ENCODE measurements around the gene POLN. TPM values are rescaled to one million over a fixed set of nuclear protein-coding genes. Genes with fewer than 3 reads are reported as not detected.

Gene POLN
- total RNA-seq, 4 donors from 2014 or later, result 0.70 to 6.6 (median 3.2) TPM

- TF ChIP-seq CTCF (IDR thresholded peaks at IDR 0.05) (no peak), POLR2A (IDR thresholded peaks at IDR 0.05) (no peak)
Observed at GRCh38 chr4:2179717-2180116, 62.2 kb downstream of the POLN start.

GRCh38 chr4:2178986-2179385 lies 62.9 kb downstream of the POLN start:
- no peaks in the 10 kb centered on the region for H3K27me3 ChIP-seq
- no peaks in the 10 kb centered on the region for H3K36me3 ChIP-seq
- no peaks in the 10 kb centered on the region for H3K4me1 ChIP-seq
- H3K9me3 ChIP-seq, result no peaks in the 10 kb centered on the region
- DNase-seq, result no peak
- no peak overlapping the region for H3K4me3 ChIP-seq
- TF ChIP-seq CTCF (IDR thresholded peaks at IDR 0.05) (no peak), POLR2A (IDR thresholded peaks at IDR 0.05) (no peak)
- H3K27ac ChIP-seq, result no peak overlapping the region

More at GRCh38 chr4:2179717-2180116, 62.2 kb downstream of the POLN start:
- DNase-seq, result no peak
- H3K27me3 ChIP-seq, result no peaks in the 10 kb centered on the region
- no peak overlapping the region for H3K4me3 ChIP-seq
- H3K36me3 ChIP-seq, result no peaks in the 10 kb centered on the region
- no peaks in the 10 kb centered on the region for H3K4me1 ChIP-seq
- no peak overlapping the region for H3K27ac ChIP-seq
- H3K9me3 ChIP-seq, result no peaks in the 10 kb centered on the region

- TF ChIP-seq POLR2A (IDR thresholded peaks at IDR 0.05) (no peak), CTCF (IDR thresholded peaks at IDR 0.05) (no peak)
- DNase-seq, result no peak
- no peaks in the 10 kb centered on the region for H3K4me1 ChIP-seq
Observed at GRCh38 chr4:2177443-2178093, 64.4 kb downstream of the POLN start.

GRCh38 chr4:2175990-2176698 lies 65.8 kb downstream of the POLN start:
- H3K9me3 ChIP-seq, result no peaks in the 10 kb centered on the region
- TF ChIP-seq POLR2A (IDR thresholded peaks at IDR 0.05) (no peak), CTCF (IDR thresholded peaks at IDR 0.05) (no peak)

More at GRCh38 chr4:2177443-2178093, 64.4 kb downstream of the POLN start:
- no peaks in the 10 kb centered on the region for H3K27me3 ChIP-seq
- H3K9me3 ChIP-seq, result no peaks in the 10 kb centered on the region
- no peaks in the 10 kb centered on the region for H3K36me3 ChIP-seq
- no peak overlapping the region for H3K27ac ChIP-seq
- H3K4me3 ChIP-seq, result no peak overlapping the region

GRCh38 chr4:2174061-2174460 lies 67.9 kb downstream of the POLN start:
- H3K27me3 ChIP-seq, result no peaks in the 10 kb centered on the region

More at GRCh38 chr4:2175990-2176698, 65.8 kb downstream of the POLN start:
- Histone ChIP-seq H3K27ac (no peak overlapping the region), H3K36me3 (no peaks in the 10 kb centered on the region), H3K4me1 (no peaks in the 10 kb centered on the region), H3K4me3 (no peak overlapping the region), H3K27me3 (no peaks in the 10 kb centered on the region)
- no peak for DNase-seq

More at GRCh38 chr4:2174061-2174460, 67.9 kb downstream of the POLN start:
- Histone ChIP-seq H3K9me3 (no peaks in the 10 kb centered on the region), H3K4me1 (no peaks in the 10 kb centered on the region), H3K4me3 (no peak overlapping the region), H3K36me3 (no peaks in the 10 kb centered on the region), H3K27ac (no peak overlapping the region)
- no peak for DNase-seq
- TF ChIP-seq POLR2A (IDR thresholded peaks at IDR 0.05) (no peak), CTCF (IDR thresholded peaks at IDR 0.05) (no peak)
